Kidney (tissue), 14 donors: ENCODE data around the gene ZMYND15. TPM values are rescaled to one million over a fixed set of nuclear protein-coding genes. Genes with fewer than 3 reads are reported as not detected.
A peak's percentile ranks its signal among the peaks of the same experiment; 100 is the strongest.

ENCODE experiments used
- DNase-seq, 5 donors: peaks; one replicate each; pipeline ENCODE4 v3.0.0-alpha.2; 2013 to 2020
- FAIRE-seq: peaks from 2 replicates; lab custom pipeline; 2012; peaks lifted over from hg19 to GRCh38; lab: Jason Lieb, UNC
- H3K27ac ChIP-seq, 2 donors: one replicate each; pipeline ENCODE4 v1.7.0; 2013; ENCODE audit warnings: low read depth in 2 of 2, low read length in 2 of 2, inconsistent platforms in 1 of 2
- H3K27me3 ChIP-seq: one replicate; pipeline ENCODE4 v1.7.1; 2013; ENCODE audit warnings: low read length, inconsistent platforms; ENCODE audit not compliant: control insufficient read depth, insufficient read depth
- H3K36me3 ChIP-seq, 3 donors: one replicate each; pipeline versions ENCODE4 v1.7.0 to v1.7.1; 2013; ENCODE audit warnings: low read length in 3 of 3, control low read depth in 1 of 3, inconsistent platforms in 1 of 3; ENCODE audit not compliant: insufficient read depth in 3 of 3, control insufficient read depth in 2 of 3
- H3K4me1 ChIP-seq, 3 donors: one replicate each; pipeline versions ENCODE4 v1.7.0 to v1.7.1; 2013; ENCODE audit warnings: low read length in 3 of 3, inconsistent platforms in 1 of 3, low read depth in 1 of 3; ENCODE audit not compliant: control insufficient read depth in 2 of 3, insufficient read depth in 2 of 3
- H3K4me3 ChIP-seq, 3 donors: one replicate each; pipeline versions ENCODE4 v1.7.0 to v1.8.1; 2013; ENCODE audit warnings: low read length in 3 of 3, control low read depth in 1 of 3, inconsistent platforms in 1 of 3
- H3K9ac ChIP-seq, 3 donors: one replicate each; pipeline versions ENCODE4 v1.7.0 to v1.7.1; 2013; ENCODE audit warnings: low read length in 3 of 3, control low read depth in 1 of 3, inconsistent platforms in 1 of 3
- H3K9me3 ChIP-seq, 3 donors: one replicate each; pipeline versions ENCODE4 v1.7.0 to v1.7.1; 2013; ENCODE audit warnings: low read length in 3 of 3, control low read depth in 1 of 3, inconsistent platforms in 1 of 3; ENCODE audit not compliant: control insufficient read depth in 2 of 3, insufficient read depth in 1 of 3
- CTCF ChIP-seq: IDR thresholded peaks from 3 replicates; pipeline ENCODE4 v1.5.1; 2012; ENCODE audit warnings: mild to moderate bottlenecking, moderate library complexity, borderline replicate concordance; ENCODE audit not compliant: insufficient read depth; ENCODE audit errors: extremely low read depth
- intact Hi-C: fragments of 100-400 bp; cut with DNase I; formaldehyde crosslinking; loops from one replicate; pipeline ENCODE4 v1.11.1; 2022
- polyA plus RNA-seq: library from polyadenylated mRNA; stranded (reverse); fragments of 350-450 nt; fragmentation: Illumina TruSeq; extraction: RNeasy Lipid Tissue Mini Kit (QIAGEN cat#74804); gene quantifications from one replicate; pipeline ENCODE4 v1.2.3, GENCODE V29; 2014; ENCODE audit warnings: low read depth, low replicate concordance; ENCODE audit not compliant: insufficient read depth
- total RNA-seq: library from RNA; stranded (reverse); fragmentation: NEBNext Ultra II Directional; extraction: Animal tissue kit (Norgen Biotek cat#: 25700); gene quantifications from one replicate; pipeline ENCODE4 v1.2.1, GENCODE V29; 2021
- donor health status: control.
- donor health status: control.
- donor health status: control.
- donor health status: control.
- donor health status: control.
- donor health status: DM: yes; HTN: yes; CAD: no.
- donor health status: Normal renal cell carcinoma (clear cell type).

The ZMYND15 gene
- total and polyA plus RNA-seq, 2 donors from 2014 or later = 1.3 to 5.1 TPM

GRCh38 chr17:4785311-4786105 lies 45.9 kb downstream of the ZMYND15 start:
- FAIRE-seq = no peak
- Histone ChIP-seq H3K4me1 (peaks cover 0 to 22% (median 9%) of the 10 kb centered on the region in 3 donors), H3K9ac (peak overlapping the region in 1 of 3 donors; percentile 51), H3K4me3 (peak overlapping the region in 1 of 3 donors; percentile 47), H3K9me3 (no peaks in the 10 kb centered on the region), H3K27me3 (peaks cover 24% of the 10 kb centered on the region), H3K36me3 (no peaks in the 10 kb centered on the region), H3K27ac (no peak overlapping the region)
- peak in 2 of 5 donors; percentile 42 to 59 for DNase-seq
- no peak for TF ChIP-seq CTCF
- intact Hi-C loops = loop anchor here (5.0 kb wide), 1 partner anchor 97 kb away; no protein-coding TSS in a partner anchor

GRCh38 chr17:4786106-4786511 lies 46.5 kb downstream of the ZMYND15 start, which contains the start of gene VMO1:
Gene VMO1 (minus strand): TSS chr17:4786364. CDS start chr17:4786352, 12 bp downstream.
- H3K9me3 ChIP-seq = no peaks in the 10 kb centered on the region
- FAIRE-seq (no peak), DNase-seq (peak; percentile 55 to 84 (median 63))
- peaks cover 24% of the 10 kb centered on the region for H3K27me3 ChIP-seq
- H3K4me3 ChIP-seq = peak within 1 kb of the TSS in 2 of 3 donors; percentile 4 to 47
- intact Hi-C loops = loop anchor here (5.0 kb wide), 1 partner anchor 96 kb away; no protein-coding TSS in a partner anchor
- H3K36me3 ChIP-seq = no peaks in the 10 kb centered on the region
- H3K27ac ChIP-seq = no peak within 1 kb of the TSS
- peak within 1 kb of the TSS in 1 of 3 donors; percentile 51 for H3K9ac ChIP-seq
- H3K4me1 ChIP-seq = peaks cover 0 to 25% (median 12%) of the 10 kb centered on the region in 3 donors
- TF ChIP-seq CTCF = no peak

- Histone ChIP-seq H3K36me3 (no peaks in the 10 kb centered on the region), H3K4me3 (peak overlapping the region in 1 of 3 donors; percentile 47), H3K9ac (peak overlapping the region in 1 of 3 donors; percentile 51), H3K27ac (no peak overlapping the region), H3K27me3 (peaks cover 24% of the 10 kb centered on the region), H3K9me3 (no peaks in the 10 kb centered on the region), H3K4me1 (peaks cover 0 to 25% (median 12%) of the 10 kb centered on the region in 3 donors)
- intact Hi-C loops = loop anchor here (5.0 kb wide), 1 partner anchor 96 kb away; no protein-coding TSS in a partner anchor
- DNase-seq (no peak), FAIRE-seq (no peak)
- no peak for TF ChIP-seq CTCF
These were observed 46.9 kb downstream of the ZMYND15 start for GRCh38 chr17:4786516-4786915.
